ENCODE results near the gene EN2.

EN2 gene

GRCh38 chr7:155458111-155458877 is at the start of gene EN2:
Gene EN2, plus strand, starts transcription at chr7:155458129. Its CDS starts 249 bp downstream, at chr7:155458378.
- DNase-seq (ENCODE audit: insufficient read length, low spot score) (peak; percentile 17), FAIRE-seq (no peak)
- TF ChIP-seq CTCF (IDR thresholded peaks at IDR 0.05; ENCODE audit: insufficient read depth, missing control alignments) = no peak

GRCh38 chr7:155408651-155409586 is 49.0 kb upstream of the EN2 start:
- no peak for FAIRE-seq
- TF ChIP-seq CTCF (IDR thresholded peaks at IDR 0.05; ENCODE audit: insufficient read depth, missing control alignments) = no peak
- DNase-seq (ENCODE audit: insufficient read length, low spot score) = no peak

GRCh38 chr7:155409980-155410379 is 47.9 kb upstream of the EN2 start:
- no peak for FAIRE-seq
- TF ChIP-seq CTCF (IDR thresholded peaks at IDR 0.05; ENCODE audit: insufficient read depth, missing control alignments) = no peak
- no peak for DNase-seq (ENCODE audit: insufficient read length, low spot score)

GRCh38 chr7:155410431-155410830 is 47.5 kb upstream of the EN2 start:
- FAIRE-seq (no peak), DNase-seq (ENCODE audit: insufficient read length, low spot score) (no peak)
- no peak for TF ChIP-seq CTCF (IDR thresholded peaks at IDR 0.05; ENCODE audit: insufficient read depth, missing control alignments)

- FAIRE-seq (no peak), DNase-seq (ENCODE audit: insufficient read length, low spot score) (no peak)
- TF ChIP-seq CTCF (IDR thresholded peaks at IDR 0.05; ENCODE audit: insufficient read depth, missing control alignments) = no peak
Observed at GRCh38 chr7:155411718-155412415, 46.1 kb upstream of the EN2 start.

GRCh38 chr7:155412416-155413253 is 45.3 kb upstream of the EN2 start:
- peak; percentile 47 for DNase-seq (ENCODE audit: insufficient read length, low spot score)
- peak; percentile 59 for TF ChIP-seq CTCF (IDR thresholded peaks at IDR 0.05; ENCODE audit: insufficient read depth, missing control alignments)
- no peak for FAIRE-seq

All from D721Med (cell line).